ENCODE data around the gene ZNF681.
"Not testable (repeated sequence)": the region's sequence is repeated elsewhere in the genome, so short reads cannot be mapped to it uniquely, and the experiment has no call there.

The ZNF681 gene

GRCh38 chr19:23772675-23773063 is 14.0 kb upstream of the ZNF681 start:
- DNase-seq = no peak

- DNase-seq = no peak
These were observed 13.3 kb upstream of the ZNF681 start for GRCh38 chr19:23771761-23772674.

GRCh38 chr19:23771316-23771715 is 12.6 kb upstream of the ZNF681 start:
- DNase-seq = no peak

GRCh38 chr19:23770672-23771250 is 12.1 kb upstream of the ZNF681 start:
- DNase-seq = no peak

- no peak for DNase-seq
These were observed 11.2 kb upstream of the ZNF681 start for GRCh38 chr19:23769691-23770468.

- no peak for DNase-seq
These were observed 8.3 kb upstream of the ZNF681 start for GRCh38 chr19:23766951-23767350.

- DNase-seq = no peak
These were observed 6.1 kb upstream of the ZNF681 start for GRCh38 chr19:23764781-23765180.

- peak; percentile 73 for DNase-seq
These were observed 4.4 kb upstream of the ZNF681 start for GRCh38 chr19:23762884-23763711.

GRCh38 chr19:23762548-23762883 is 3.8 kb upstream of the ZNF681 start:
- DNase-seq = no peak

- not testable (repeated sequence) for DNase-seq
These were observed 1.6 kb upstream of the ZNF681 start for GRCh38 chr19:23760326-23760725.

GRCh38 chr19:23743633-23744232 is 15.0 kb downstream of the ZNF681 start:
- DNase-seq = not testable (repeated sequence)

GRCh38 chr19:23730729-23731465 is 27.8 kb downstream of the ZNF681 start:
- DNase-seq = not testable (repeated sequence)

- DNase-seq = not testable (repeated sequence)
These were observed 34.5 kb downstream of the ZNF681 start for GRCh38 chr19:23724161-23724560.

- DNase-seq = no peak
These were observed 39.9 kb downstream of the ZNF681 start for GRCh38 chr19:23718802-23719201.

GRCh38 chr19:23716792-23717191 is 41.9 kb downstream of the ZNF681 start:
- no peak for DNase-seq

- no peak for DNase-seq
These were observed 49.3 kb downstream of the ZNF681 start for GRCh38 chr19:23709347-23709746.

- no peak for DNase-seq
These were observed 52.0 kb downstream of the ZNF681 start for GRCh38 chr19:23706657-23707056.

- no peak for DNase-seq
These were observed 59.2 kb downstream of the ZNF681 start for GRCh38 chr19:23699521-23699860.

- DNase-seq = no peak
These were observed 59.8 kb downstream of the ZNF681 start for GRCh38 chr19:23698711-23699520.

GRCh38 chr19:23692937-23693336 is 65.8 kb downstream of the ZNF681 start:
- DNase-seq = not testable (repeated sequence)

Data from NCI-H748 treated with DMSO at 0.1 percent for 48 hours (cell line).